K562 (cell line): ENCODE results near the gene UBE2O. TPM values are rescaled to one million over a fixed set of nuclear protein-coding genes. Genes with fewer than 3 reads are reported as not detected.
A peak's percentile ranks its signal among the peaks of the same experiment; 100 is the strongest.

ENCODE experiments used
- ATF1 ChIP-seq, 2 experiments: fragments of 450-650 bp in 1 of 2; IDR thresholded peaks; 2 replicates each; pipeline ENCODE4 v1.6.1; 2016; ENCODE audit warnings: missing compliant biosample characterization in 1 of 2, missing genetic modification characterization in 1 of 2
- BCLAF1 ChIP-seq, 2 experiments: fragments of 450-650 bp in 1 of 2; IDR thresholded peaks; 2 replicates each; pipeline ENCODE4 v1.6.1; 2011 to 2017; ENCODE audit warnings: low read depth in 2 of 2, antibody characterized with exemption in 1 of 2, borderline replicate concordance in 1 of 2, low read length in 1 of 2, mild to moderate bottlenecking in 1 of 2, mixed read lengths in 1 of 2; ENCODE audit not compliant: control insufficient read depth in 1 of 2
- CBFB ChIP-seq: sonication (generic); formaldehyde crosslinking; IDR thresholded peaks from 2 replicates; pipeline ENCODE4 v1.4.0; 2020; ENCODE audit warnings: mild to moderate bottlenecking, missing genetic modification reagents
- DMBX1 ChIP-seq: fragments of 250-450 bp; sonication (Bioruptor Pico); IDR thresholded peaks from 2 replicates; pipeline ENCODE4 v1.8.0; 2022; ENCODE audit warnings: inconsistent platforms, mild to moderate bottlenecking, moderate library complexity, borderline replicate concordance
- ETV5 ChIP-seq: sonication (generic); formaldehyde crosslinking; IDR thresholded peaks from 2 replicates; pipeline ENCODE4 v1.4.0; 2020; ENCODE audit warnings: low read depth, mild to moderate bottlenecking, missing genetic modification reagents
- GATAD2B ChIP-seq: fragments of 450-650 bp; IDR thresholded peaks from 2 replicates; pipeline ENCODE4 v1.6.1; 2017; ENCODE audit warnings: mild to moderate bottlenecking, borderline replicate concordance
- HDAC3 ChIP-seq: fragments of 450-650 bp; IDR thresholded peaks from 2 replicates; pipeline ENCODE4 v1.6.1; 2018; ENCODE audit warnings: borderline replicate concordance, mild to moderate bottlenecking, moderate library complexity; ENCODE audit not compliant: partially characterized antibody
- HMBOX1 ChIP-seq: sonication (generic); IDR thresholded peaks from 2 replicates; pipeline ENCODE4 v1.6.1; 2016
- KLF6 ChIP-seq: fragments of 250-450 bp; sonication (Bioruptor Pico); IDR thresholded peaks from 2 replicates; pipeline ENCODE4 v1.4.0; 2020; ENCODE audit warnings: mild to moderate bottlenecking, moderate library complexity, borderline replicate concordance
- PHF21A ChIP-seq: fragments of 450-650 bp; IDR thresholded peaks from 2 replicates; pipeline ENCODE4 v1.6.1; 2017; ENCODE audit warnings: low read depth, borderline replicate concordance
- POLR2AphosphoS5 ChIP-seq: IDR thresholded peaks from 2 replicates; pipeline ENCODE4 v1.6.1; 2011; ENCODE audit warnings: mild to moderate bottlenecking, low read depth, low read length, moderate library complexity; ENCODE audit not compliant: control insufficient read depth, insufficient read depth
- SRSF9 ChIP-seq: fragments of 200-400 bp; formaldehyde crosslinking; IDR thresholded peaks from 2 replicates; pipeline ENCODE4 v1.6.1; 2017; ENCODE audit warnings: low read depth, low read length, borderline replicate concordance
- TAF1 ChIP-seq: IDR thresholded peaks from 2 replicates; pipeline ENCODE4 v1.6.1; 2011; ENCODE audit warnings: mild to moderate bottlenecking, low read length, moderate library complexity; ENCODE audit not compliant: insufficient read depth, control insufficient read depth, severe bottlenecking; ENCODE audit errors: extremely low read depth
- ZKSCAN1 ChIP-seq: fragments of 150-350 bp; IDR thresholded peaks from 2 replicates; pipeline ENCODE4 v1.6.1; 2016; ENCODE audit warnings: low read depth, low read length
- ZNF609 ChIP-seq: sonication (generic); formaldehyde crosslinking; IDR thresholded peaks from 2 replicates; pipeline ENCODE4 v1.8.1; 2023; ENCODE audit warnings: missing genetic modification reagents, mild to moderate bottlenecking, borderline replicate concordance
- ZNF830 ChIP-seq: fragments of 250-450 bp; sonication (Bioruptor Pico); IDR thresholded peaks from 2 replicates; pipeline ENCODE4 v1.5.0; 2021; ENCODE audit warnings: mild to moderate bottlenecking
- polyA plus RNA-seq, 8 experiments: library from polyadenylated mRNA; depleted of rRNA in 4 of 8; stranded (reverse) in 5 of 8; unstranded in 3 of 8; fragments of >200 nt; fragmentation: Nextera tagmentation in 2 of 8; fragmentation: Illumina TruSeq in 1 of 8; extraction: Ambion mirVana in 2 of 8; extraction: Trizol in 1 of 8; gene quantifications; 2 replicates each; pipeline versions ENCODE4 v1.2.1 to v1.2.3, GENCODE V29; 2011 to 2014; ENCODE audit warnings: inconsistent platforms in 1 of 8, missing spikeins in 1 of 8
- total RNA-seq, 7 experiments: library from RNA; depleted of rRNA in 6 of 7; stranded (reverse); fragments of >200 nt in 6 of 7; fragmentation: Illumina TruSeq in 2 of 7; extraction: Trizol in 2 of 7; gene quantifications; 2 replicates each; pipeline versions ENCODE4 v1.2.1 to v1.2.3, GENCODE V29; 2011 to 2021; ENCODE audit warnings: low replicate concordance in 1 of 7

Gene UBE2O
- total and polyA plus RNA-seq, 9 of the 15 experiments (the other 6 are each of a cell fraction or from before 2014, with no cell fraction given) = 1.6 to 39.7 (median 13.3) TPM

- TF ChIP-seq BCLAF1 (IDR thresholded peaks at IDR 0.05; ENCODE audit: borderline replicate concordance in 1 of 2, control insufficient read depth in 1 of 2, low read depth in 2 of 2, low read length in 1 of 2) (no peak), CBFB (CRISPR knock-in tag) (peak; percentile 95), POLR2AphosphoS5 (peak; percentile 98), PHF21A (peak; percentile 87), ZNF830 (CRISPR knock-in tag) (no peak; the same call in 1 of the 2 replicates), KLF6 (CRISPR knock-in tag) (peak; percentile 79; the same call in 1 of the 2 replicates), GATAD2B (peak; percentile 83; the same call in 1 of the 2 replicates), HMBOX1 (peak; percentile 69), ZKSCAN1 (peak; percentile 90), HDAC3 (peak; percentile 98), SRSF9 (no peak), TAF1 (peak; percentile 69), ETV5 (CRISPR knock-in tag) (peak; percentile 89), ATF1 (CRISPR knock-in tag; IDR thresholded peaks at IDR 0.05) (no peak), ATF1 (tag; IDR thresholded peaks at IDR 0.05) (peak; percentile 77), DMBX1 (CRISPR knock-in tag) (peak; percentile 98), ZNF609 (CRISPR knock-in tag) (peak; percentile 99)
These were observed 46.8 kb downstream of the UBE2O start (continued) for GRCh38 chr17:76405967-76406647.
